Endothelial cell (in vitro differentiated cells): ENCODE measurements around the gene FBLN2. TPM values are rescaled to one million over a fixed set of nuclear protein-coding genes. Genes with fewer than 3 reads are reported as not detected.

ENCODE experiments used
- DNase-seq: peaks from one replicate; pipeline ENCODE4 v3.0.0; 2021; ENCODE audit warnings: low spot score
- H3K27ac Mint-ChIP-seq: one replicate; pipeline ENCODE4 v1.8.0; 2021; ENCODE audit warnings: mixed read lengths, inconsistent platforms; ENCODE audit not compliant: unreplicated experiment
- H3K27me3 Mint-ChIP-seq: one replicate; pipeline ENCODE4 v1.8.0; 2021; ENCODE audit warnings: mild to moderate bottlenecking, moderate library complexity, mixed read lengths, inconsistent platforms; ENCODE audit not compliant: unreplicated experiment
- H3K36me3 Mint-ChIP-seq: one replicate; pipeline ENCODE4 v1.8.0; 2021; ENCODE audit warnings: mild to moderate bottlenecking, low read depth, mixed read lengths, inconsistent platforms; ENCODE audit not compliant: unreplicated experiment
- H3K4me1 Mint-ChIP-seq: one replicate; pipeline ENCODE4 v1.8.0; 2021; ENCODE audit warnings: mild to moderate bottlenecking, mixed read lengths, inconsistent platforms; ENCODE audit not compliant: unreplicated experiment
- H3K4me3 Mint-ChIP-seq: one replicate; pipeline ENCODE4 v1.8.0; 2021; ENCODE audit warnings: mild to moderate bottlenecking, mixed read lengths, inconsistent platforms; ENCODE audit not compliant: unreplicated experiment
- H3K9me3 Mint-ChIP-seq: one replicate; pipeline ENCODE4 v1.8.0; 2021; ENCODE audit warnings: mixed read lengths, inconsistent platforms; ENCODE audit not compliant: unreplicated experiment
- total RNA-seq: library from RNA; stranded (reverse); fragmentation: NEBNext Ultra II Directional; extraction: Animal tissue kit (Norgen Biotek cat#: 25700); gene quantifications from one replicate; pipeline ENCODE4 v1.2.1, GENCODE V29; 2021; ENCODE audit not compliant: unreplicated experiment
- TF ChIP-seq, protein P1 (sequence below): fragments of 200-600 bp; sonication (generic); IDR thresholded peaks from one replicate; pipeline ENCODE4 v1.5.0; 2021; ENCODE audit warnings: antibody characterized with exemption; ENCODE audit not compliant: unreplicated experiment

FBLN2 gene
- total RNA-seq, 1 donor from 2014 or later: 10.5 TPM

GRCh38 chr3:13651775-13652428 lies 103.0 kb downstream of the FBLN2 start:
- Mint-ChIP-seq H3K4me1 (no peaks in the 10 kb centered on the region), H3K9me3 (no peaks in the 10 kb centered on the region), H3K27ac (peak overlapping the region; percentile 25), H3K4me3 (peak overlapping the region; percentile 7), H3K27me3 (peaks cover 20% of the 10 kb centered on the region), H3K36me3 (no peaks in the 10 kb centered on the region)
- DNase-seq: no peak
- TF ChIP-seq, protein P1, sequence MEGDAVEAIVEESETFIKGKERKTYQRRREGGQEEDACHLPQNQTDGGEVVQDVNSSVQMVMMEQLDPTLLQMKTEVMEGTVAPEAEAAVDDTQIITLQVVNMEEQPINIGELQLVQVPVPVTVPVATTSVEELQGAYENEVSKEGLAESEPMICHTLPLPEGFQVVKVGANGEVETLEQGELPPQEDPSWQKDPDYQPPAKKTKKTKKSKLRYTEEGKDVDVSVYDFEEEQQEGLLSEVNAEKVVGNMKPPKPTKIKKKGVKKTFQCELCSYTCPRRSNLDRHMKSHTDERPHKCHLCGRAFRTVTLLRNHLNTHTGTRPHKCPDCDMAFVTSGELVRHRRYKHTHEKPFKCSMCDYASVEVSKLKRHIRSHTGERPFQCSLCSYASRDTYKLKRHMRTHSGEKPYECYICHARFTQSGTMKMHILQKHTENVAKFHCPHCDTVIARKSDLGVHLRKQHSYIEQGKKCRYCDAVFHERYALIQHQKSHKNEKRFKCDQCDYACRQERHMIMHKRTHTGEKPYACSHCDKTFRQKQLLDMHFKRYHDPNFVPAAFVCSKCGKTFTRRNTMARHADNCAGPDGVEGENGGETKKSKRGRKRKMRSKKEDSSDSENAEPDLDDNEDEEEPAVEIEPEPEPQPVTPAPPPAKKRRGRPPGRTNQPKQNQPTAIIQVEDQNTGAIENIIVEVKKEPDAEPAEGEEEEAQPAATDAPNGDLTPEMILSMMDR: no peak

GRCh38 chr3:13652728-13653127 lies 103.8 kb downstream of the FBLN2 start:
- Mint-ChIP-seq H3K9me3 (no peaks in the 10 kb centered on the region), H3K27ac (no peak overlapping the region), H3K36me3 (peaks cover 5% of the 10 kb centered on the region), H3K4me1 (no peaks in the 10 kb centered on the region), H3K4me3 (no peak overlapping the region), H3K27me3 (peaks cover 22% of the 10 kb centered on the region)
- TF ChIP-seq, protein P1: no peak
- no peak for DNase-seq

DNA sequence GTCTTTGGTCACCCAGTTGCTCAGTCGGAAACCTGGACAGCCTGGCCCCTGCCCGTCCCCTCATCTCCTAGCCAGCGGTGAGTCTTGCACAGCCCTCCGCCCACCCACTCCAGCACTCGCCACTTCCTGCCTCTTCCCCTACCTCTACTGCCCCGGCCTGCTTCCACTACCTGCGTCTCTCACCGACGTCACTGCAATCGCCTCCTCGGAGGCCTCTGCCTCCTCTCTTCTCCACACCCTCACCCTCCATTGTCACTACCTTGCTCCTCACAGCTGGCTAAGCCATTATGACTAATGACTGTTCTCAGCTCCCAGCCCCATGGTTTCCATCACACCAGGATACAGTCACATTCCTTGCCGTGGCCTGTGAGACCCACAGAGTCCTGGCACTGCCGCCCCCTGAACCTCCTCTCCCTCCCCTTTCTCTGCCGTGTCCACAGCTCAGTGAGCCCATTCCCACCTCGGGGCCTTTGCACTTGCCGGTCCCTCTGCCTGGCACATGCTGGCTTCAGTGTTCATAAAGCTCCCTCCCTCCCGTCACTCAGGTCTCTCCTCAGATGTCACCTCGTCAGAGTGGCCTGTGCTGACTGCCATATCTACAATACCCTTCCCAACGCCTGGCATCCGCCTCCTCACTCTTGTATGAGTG lies 104.8 kb downstream of the FBLN2 start:
- peaks cover 20% of the 10 kb centered on the region for H3K27me3 Mint-ChIP-seq

DNA sequence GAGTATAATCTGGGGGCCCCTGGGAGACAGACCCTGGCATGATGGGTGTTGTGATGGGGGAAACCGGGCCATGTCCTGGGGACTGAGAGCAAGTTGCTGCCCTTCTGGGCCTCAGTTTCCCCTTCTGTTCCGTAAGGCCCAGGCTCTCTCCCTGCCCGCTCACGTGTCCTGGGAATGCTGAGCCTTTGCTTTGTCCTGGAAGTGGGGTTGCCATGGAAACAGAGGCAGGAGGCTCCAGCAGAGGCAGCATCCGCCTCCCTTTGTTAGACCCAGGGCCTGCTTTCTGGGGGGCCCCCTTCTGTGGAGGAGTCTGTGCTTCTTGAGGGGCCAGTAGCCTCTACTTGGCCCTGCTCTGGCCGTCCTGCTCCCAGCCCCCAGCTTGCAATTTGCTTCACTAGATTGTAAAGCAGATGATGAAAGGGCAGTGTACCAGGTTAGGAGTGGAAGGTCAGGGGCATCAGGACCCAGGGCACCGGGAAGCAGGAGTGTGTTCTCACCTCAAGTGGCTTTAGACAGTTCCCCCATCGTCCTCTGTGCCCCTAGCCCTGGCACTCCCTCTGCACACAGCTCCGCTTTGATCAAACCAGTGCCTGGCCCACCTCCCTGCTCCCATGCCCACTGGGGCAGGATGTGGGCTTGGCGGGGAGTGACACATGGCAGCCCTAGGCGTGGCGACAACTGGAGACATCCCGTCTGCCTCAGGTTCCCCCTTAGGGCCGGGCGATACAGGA lies 105.6 kb downstream of the FBLN2 start:
- no peaks in the 10 kb centered on the region for H3K9me3 Mint-ChIP-seq
- no peak overlapping the region for H3K27ac Mint-ChIP-seq
- peaks cover 5% of the 10 kb centered on the region for H3K36me3 Mint-ChIP-seq
- H3K4me1 Mint-ChIP-seq: no peaks in the 10 kb centered on the region
- H3K27me3 Mint-ChIP-seq: peaks cover 23% of the 10 kb centered on the region
- peak; percentile 34 for DNase-seq
- TF ChIP-seq, protein P1: no peak
- H3K4me3 Mint-ChIP-seq: no peak overlapping the region

More for the DNA sequence above, 104.8 kb downstream of the FBLN2 start:
- Mint-ChIP-seq H3K4me3 (no peak overlapping the region), H3K27ac (no peak overlapping the region), H3K4me1 (no peaks in the 10 kb centered on the region), H3K36me3 (peaks cover 5% of the 10 kb centered on the region), H3K9me3 (no peaks in the 10 kb centered on the region)
- DNase-seq: no peak
- TF ChIP-seq, protein P1: no peak
